GM23338 (cell line): ENCODE results near the gene LTB4R. TPM values are rescaled to one million over a fixed set of nuclear protein-coding genes. Genes with fewer than 3 reads are reported as not detected.

ENCODE experiments used
- ATAC-seq: fragments of 200-7000 bp; cut with Tn5 transposase; 3 replicates; pipeline ENCODE4 v1.9.1; 2020
- DNase-seq: peaks from one replicate; pipeline ENCODE4 v3.0.0-alpha.2; 2015; ENCODE audit warnings: low spot score
- H2AFZ ChIP-seq: fragments of 200-600 bp; sonication (generic); 2 replicates; pipeline ENCODE4 v1.8.0; 2016; ENCODE audit warnings: antibody characterized with exemption, mild to moderate bottlenecking, moderate library complexity
- H3F3A ChIP-seq: fragments of 200-600 bp; sonication (generic); replicated peaks from 2 replicates; pipeline ENCODE4 v1.8.0; 2017; ENCODE audit warnings: antibody characterized with exemption, mixed run types, low read depth
- H3K27ac ChIP-seq: fragments of 200-600 bp; sonication (generic); 2 replicates; pipeline ENCODE4 v1.6.1; 2016; ENCODE audit warnings: low read depth
- H3K27me3 ChIP-seq: fragments of 200-600 bp; sonication (generic); 2 replicates; pipeline ENCODE4 v1.8.0; 2016; ENCODE audit warnings: mild to moderate bottlenecking, mixed run types, moderate library complexity; ENCODE audit not compliant: insufficient read depth
- H3K36me3 ChIP-seq: fragments of 200-600 bp; sonication (generic); 2 replicates; pipeline ENCODE4 v1.8.0; 2016; ENCODE audit warnings: mild to moderate bottlenecking; ENCODE audit not compliant: insufficient read depth
- H3K4me1 ChIP-seq: fragments of 200-600 bp; sonication (generic); 2 replicates; pipeline ENCODE4 v1.8.0; 2016; ENCODE audit warnings: mild to moderate bottlenecking, moderate library complexity; ENCODE audit not compliant: insufficient read depth
- H3K4me2 ChIP-seq: fragments of 200-600 bp; sonication (generic); 2 replicates; pipeline ENCODE4 v1.7.1; 2017; ENCODE audit warnings: mixed run types
- H3K4me3 ChIP-seq: fragments of 200-600 bp; sonication (generic); 2 replicates; pipeline ENCODE4 v1.6.1; 2016; ENCODE audit warnings: mixed run types
- H3K79me2 ChIP-seq: fragments of 200-600 bp; sonication (generic); replicated peaks from 2 replicates; pipeline ENCODE4 v1.8.0; 2017; ENCODE audit warnings: mild to moderate bottlenecking; ENCODE audit not compliant: insufficient read depth
- H3K9me2 ChIP-seq: fragments of 200-600 bp; sonication (generic); 2 replicates; pipeline ENCODE4 v1.8.0; 2017; ENCODE audit not compliant: insufficient read depth
- H4K20me1 ChIP-seq: fragments of 200-600 bp; sonication (generic); replicated peaks from 2 replicates; pipeline ENCODE4 v1.8.0; 2017; ENCODE audit warnings: mild to moderate bottlenecking; ENCODE audit not compliant: insufficient read depth
- H3K27ac Mint-ChIP-seq: 2 replicates; pipeline ENCODE4 v1.8.0; 2020; ENCODE audit warnings: inconsistent platforms, mild to moderate bottlenecking, moderate library complexity, mixed read lengths
- H3K27me3 Mint-ChIP-seq: 3 replicates; pipeline ENCODE4 v1.8.0; 2022; ENCODE audit warnings: low read depth, mild to moderate bottlenecking, moderate library complexity, mixed read lengths, inconsistent platforms; ENCODE audit not compliant: insufficient read depth, poor library complexity
- H3K36me3 Mint-ChIP-seq: 3 replicates; pipeline ENCODE4 v1.8.0; 2021; ENCODE audit warnings: low read depth, mild to moderate bottlenecking, inconsistent platforms, moderate library complexity, mixed read lengths
- H3K4me1 Mint-ChIP-seq: 3 replicates; pipeline ENCODE4 v1.8.0; 2020; ENCODE audit warnings: mild to moderate bottlenecking, inconsistent platforms, mixed read lengths
- H3K4me3 Mint-ChIP-seq: 3 replicates; pipeline ENCODE4 v1.8.0; 2021; ENCODE audit warnings: moderate library complexity, mild to moderate bottlenecking, inconsistent platforms, mixed read lengths
- H3K9me3 Mint-ChIP-seq: 3 replicates; pipeline ENCODE4 v1.8.0; 2020; ENCODE audit warnings: moderate library complexity, mild to moderate bottlenecking, inconsistent platforms, mixed read lengths
- CREB1 ChIP-seq: fragments of 250-450 bp; sonication (Bioruptor Pico); IDR thresholded peaks from 2 replicates; pipeline ENCODE4 v1.5.0; 2020; ENCODE audit warnings: low read depth, mild to moderate bottlenecking, moderate library complexity
- EZH2 ChIP-seq: fragments of 200-600 bp; sonication (generic); IDR thresholded peaks from one replicate; pipeline ENCODE4 v1.8.0; 2017; ENCODE audit warnings: antibody characterized with exemption, mild to moderate bottlenecking, low read depth; ENCODE audit not compliant: unreplicated experiment
- EZH2phosphoT487 ChIP-seq: fragments of 200-600 bp; sonication (generic); IDR thresholded peaks from one replicate; pipeline ENCODE4 v1.8.1; 2018; ENCODE audit warnings: antibody characterized with exemption; ENCODE audit not compliant: unreplicated experiment
- JUNB ChIP-seq: IDR thresholded peaks from one replicate; pipeline ENCODE4 v1.6.1; 2016; ENCODE audit warnings: antibody characterized with exemption; ENCODE audit not compliant: unreplicated experiment
- NANOG ChIP-seq: IDR thresholded peaks from 2 replicates; pipeline ENCODE4 v1.6.1; 2016; ENCODE audit warnings: antibody characterized with exemption, borderline replicate concordance
- POLR2AphosphoS5 ChIP-seq: IDR thresholded peaks from 2 replicates; pipeline ENCODE4 v1.6.1; 2016; ENCODE audit warnings: antibody characterized with exemption, low read depth
- STAT1 ChIP-seq: IDR thresholded peaks from one replicate; pipeline ENCODE4 v1.6.1; 2016; ENCODE audit warnings: antibody characterized with exemption; ENCODE audit not compliant: unreplicated experiment
- ZNF114 ChIP-seq: fragments of 250-450 bp; sonication (Bioruptor Pico); IDR thresholded peaks from 2 replicates; pipeline ENCODE4 v1.5.0; 2020; ENCODE audit warnings: mild to moderate bottlenecking, moderate library complexity
- ZNF331 ChIP-seq: fragments of 250-450 bp; sonication (Bioruptor Pico); IDR thresholded peaks from 2 replicates; pipeline ENCODE4 v1.5.0; 2020; ENCODE audit warnings: low read depth, mild to moderate bottlenecking, moderate library complexity
- polyA plus RNA-seq: library from polyadenylated mRNA; unstranded; fragments of >200 nt; fragmentation: Nextera tagmentation; extraction: Ambion mirVana; gene quantifications from 2 replicates; pipeline ENCODE4 v1.2.1, GENCODE V29; 2016
- total RNA-seq: library from RNA; depleted of rRNA; stranded (reverse); fragments of >200 nt; shearing (Covaris generic); gene quantifications from 2 replicates; pipeline ENCODE4 v1.2.3, GENCODE V29; 2014
- TF ChIP-seq, protein P1 (sequence below): fragments of 250-450 bp; sonication (Bioruptor Pico); IDR thresholded peaks from 2 replicates; pipeline ENCODE4 v1.5.0; 2020; ENCODE audit warnings: mild to moderate bottlenecking, moderate library complexity
- TF ChIP-seq, protein P2 (sequence below): IDR thresholded peaks from one replicate; pipeline ENCODE4 v1.6.1; 2018; ENCODE audit warnings: antibody characterized with exemption; ENCODE audit not compliant: unreplicated experiment
- TF ChIP-seq, protein P3 (sequence below): IDR thresholded peaks from 2 replicates; pipeline ENCODE4 v1.6.1; 2016; ENCODE audit warnings: antibody characterized with exemption
- TF ChIP-seq, protein P4 (sequence below), 2 experiments: fragments of 200-600 bp in 1 of 2; sonication (generic) in 1 of 2; conservative IDR thresholded peaks; 2 replicates each; pipeline versions ENCODE4 v1.5.1 to v1.6.1; 2016 to 2017; ENCODE audit warnings: antibody characterized with exemption in 2 of 2, low read depth in 2 of 2, mild to moderate bottlenecking in 2 of 2, moderate library complexity in 1 of 2

The LTB4R gene
- total and polyA plus RNA-seq, 2 experiments from 2014 or later = 2.1 to 4.7 TPM

DNA sequence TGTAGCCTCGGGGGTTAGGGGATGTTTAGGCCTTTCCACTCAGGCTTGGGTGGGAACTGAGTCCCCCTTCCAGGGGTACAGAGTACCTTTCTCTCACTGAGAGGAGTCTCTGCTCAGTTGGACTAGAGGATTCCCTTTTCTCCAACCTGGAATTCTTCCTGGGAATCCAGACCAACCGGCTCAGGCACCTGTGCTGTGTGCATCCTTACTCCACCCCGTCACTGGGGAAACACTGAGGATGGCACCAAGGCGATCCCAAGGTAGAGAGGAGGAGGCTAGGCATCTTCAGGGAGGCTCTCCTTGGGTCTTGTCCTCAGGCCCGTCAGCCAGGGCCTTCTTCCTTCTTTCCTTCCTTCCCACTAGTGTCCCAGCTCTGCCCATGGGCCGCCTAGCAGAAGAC is 47.5 kb upstream of the LTB4R start:
- ATAC-seq (no peak), DNase-seq (no peak)
- TF ChIP-seq ZNF114 (CRISPR knock-in tag) (no peak), NANOG (no peak), CREB1 (CRISPR knock-in tag) (no peak), JUNB (no peak), POLR2AphosphoS5 (no peak), EZH2phosphoT487 (no peak), ZNF331 (CRISPR knock-in tag) (no peak), EZH2 (no peak), STAT1 (no peak)
- TF ChIP-seq, protein P1, sequence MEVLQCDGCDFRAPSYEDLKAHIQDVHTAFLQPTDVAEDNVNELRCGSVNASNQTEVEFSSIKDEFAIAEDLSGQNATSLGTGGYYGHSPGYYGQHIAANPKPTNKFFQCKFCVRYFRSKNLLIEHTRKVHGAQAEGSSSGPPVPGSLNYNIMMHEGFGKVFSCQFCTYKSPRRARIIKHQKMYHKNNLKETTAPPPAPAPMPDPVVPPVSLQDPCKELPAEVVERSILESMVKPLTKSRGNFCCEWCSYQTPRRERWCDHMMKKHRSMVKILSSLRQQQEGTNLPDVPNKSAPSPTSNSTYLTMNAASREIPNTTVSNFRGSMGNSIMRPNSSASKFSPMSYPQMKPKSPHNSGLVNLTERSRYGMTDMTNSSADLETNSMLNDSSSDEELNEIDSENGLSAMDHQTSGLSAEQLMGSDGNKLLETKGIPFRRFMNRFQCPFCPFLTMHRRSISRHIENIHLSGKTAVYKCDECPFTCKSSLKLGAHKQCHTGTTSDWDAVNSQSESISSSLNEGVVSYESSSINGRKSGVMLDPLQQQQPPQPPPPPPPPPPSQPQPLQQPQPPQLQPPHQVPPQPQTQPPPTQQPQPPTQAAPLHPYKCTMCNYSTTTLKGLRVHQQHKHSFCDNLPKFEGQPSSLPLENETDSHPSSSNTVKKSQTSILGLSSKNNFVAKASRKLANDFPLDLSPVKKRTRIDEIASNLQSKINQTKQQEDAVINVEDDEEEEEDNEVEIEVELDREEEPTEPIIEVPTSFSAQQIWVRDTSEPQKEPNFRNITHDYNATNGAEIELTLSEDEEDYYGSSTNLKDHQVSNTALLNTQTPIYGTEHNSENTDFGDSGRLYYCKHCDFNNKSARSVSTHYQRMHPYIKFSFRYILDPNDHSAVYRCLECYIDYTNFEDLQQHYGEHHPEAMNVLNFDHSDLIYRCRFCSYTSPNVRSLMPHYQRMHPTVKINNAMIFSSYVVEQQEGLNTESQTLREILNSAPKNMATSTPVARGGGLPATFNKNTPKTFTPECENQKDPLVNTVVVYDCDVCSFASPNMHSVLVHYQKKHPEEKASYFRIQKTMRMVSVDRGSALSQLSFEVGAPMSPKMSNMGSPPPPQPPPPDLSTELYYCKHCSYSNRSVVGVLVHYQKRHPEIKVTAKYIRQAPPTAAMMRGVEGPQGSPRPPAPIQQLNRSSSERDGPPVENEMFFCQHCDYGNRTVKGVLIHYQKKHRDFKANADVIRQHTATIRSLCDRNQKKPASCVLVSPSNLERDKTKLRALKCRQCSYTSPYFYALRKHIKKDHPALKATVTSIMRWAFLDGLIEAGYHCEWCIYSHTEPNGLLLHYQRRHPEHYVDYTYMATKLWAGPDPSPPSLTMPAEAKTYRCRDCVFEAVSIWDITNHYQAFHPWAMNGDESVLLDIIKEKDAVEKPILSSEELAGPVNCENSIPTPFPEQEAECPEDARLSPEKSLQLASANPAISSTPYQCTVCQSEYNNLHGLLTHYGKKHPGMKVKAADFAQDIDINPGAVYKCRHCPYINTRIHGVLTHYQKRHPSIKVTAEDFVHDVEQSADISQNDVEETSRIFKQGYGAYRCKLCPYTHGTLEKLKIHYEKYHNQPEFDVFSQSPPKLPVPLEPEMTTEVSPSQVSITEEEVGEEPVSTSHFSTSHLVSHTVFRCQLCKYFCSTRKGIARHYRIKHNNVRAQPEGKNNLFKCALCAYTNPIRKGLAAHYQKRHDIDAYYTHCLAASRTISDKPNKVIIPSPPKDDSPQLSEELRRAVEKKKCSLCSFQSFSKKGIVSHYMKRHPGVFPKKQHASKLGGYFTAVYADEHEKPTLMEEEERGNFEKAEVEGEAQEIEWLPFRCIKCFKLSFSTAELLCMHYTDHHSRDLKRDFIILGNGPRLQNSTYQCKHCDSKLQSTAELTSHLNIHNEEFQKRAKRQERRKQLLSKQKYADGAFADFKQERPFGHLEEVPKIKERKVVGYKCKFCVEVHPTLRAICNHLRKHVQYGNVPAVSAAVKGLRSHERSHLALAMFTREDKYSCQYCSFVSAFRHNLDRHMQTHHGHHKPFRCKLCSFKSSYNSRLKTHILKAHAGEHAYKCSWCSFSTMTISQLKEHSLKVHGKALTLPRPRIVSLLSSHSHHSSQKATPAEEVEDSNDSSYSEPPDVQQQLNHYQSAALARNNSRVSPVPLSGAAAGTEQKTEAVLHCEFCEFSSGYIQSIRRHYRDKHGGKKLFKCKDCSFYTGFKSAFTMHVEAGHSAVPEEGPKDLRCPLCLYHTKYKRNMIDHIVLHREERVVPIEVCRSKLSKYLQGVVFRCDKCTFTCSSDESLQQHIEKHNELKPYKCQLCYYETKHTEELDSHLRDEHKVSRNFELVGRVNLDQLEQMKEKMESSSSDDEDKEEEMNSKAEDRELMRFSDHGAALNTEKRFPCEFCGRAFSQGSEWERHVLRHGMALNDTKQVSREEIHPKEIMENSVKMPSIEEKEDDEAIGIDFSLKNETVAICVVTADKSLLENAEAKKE (CRISPR knock-in tag) = no peak
- TF ChIP-seq, protein P2, sequence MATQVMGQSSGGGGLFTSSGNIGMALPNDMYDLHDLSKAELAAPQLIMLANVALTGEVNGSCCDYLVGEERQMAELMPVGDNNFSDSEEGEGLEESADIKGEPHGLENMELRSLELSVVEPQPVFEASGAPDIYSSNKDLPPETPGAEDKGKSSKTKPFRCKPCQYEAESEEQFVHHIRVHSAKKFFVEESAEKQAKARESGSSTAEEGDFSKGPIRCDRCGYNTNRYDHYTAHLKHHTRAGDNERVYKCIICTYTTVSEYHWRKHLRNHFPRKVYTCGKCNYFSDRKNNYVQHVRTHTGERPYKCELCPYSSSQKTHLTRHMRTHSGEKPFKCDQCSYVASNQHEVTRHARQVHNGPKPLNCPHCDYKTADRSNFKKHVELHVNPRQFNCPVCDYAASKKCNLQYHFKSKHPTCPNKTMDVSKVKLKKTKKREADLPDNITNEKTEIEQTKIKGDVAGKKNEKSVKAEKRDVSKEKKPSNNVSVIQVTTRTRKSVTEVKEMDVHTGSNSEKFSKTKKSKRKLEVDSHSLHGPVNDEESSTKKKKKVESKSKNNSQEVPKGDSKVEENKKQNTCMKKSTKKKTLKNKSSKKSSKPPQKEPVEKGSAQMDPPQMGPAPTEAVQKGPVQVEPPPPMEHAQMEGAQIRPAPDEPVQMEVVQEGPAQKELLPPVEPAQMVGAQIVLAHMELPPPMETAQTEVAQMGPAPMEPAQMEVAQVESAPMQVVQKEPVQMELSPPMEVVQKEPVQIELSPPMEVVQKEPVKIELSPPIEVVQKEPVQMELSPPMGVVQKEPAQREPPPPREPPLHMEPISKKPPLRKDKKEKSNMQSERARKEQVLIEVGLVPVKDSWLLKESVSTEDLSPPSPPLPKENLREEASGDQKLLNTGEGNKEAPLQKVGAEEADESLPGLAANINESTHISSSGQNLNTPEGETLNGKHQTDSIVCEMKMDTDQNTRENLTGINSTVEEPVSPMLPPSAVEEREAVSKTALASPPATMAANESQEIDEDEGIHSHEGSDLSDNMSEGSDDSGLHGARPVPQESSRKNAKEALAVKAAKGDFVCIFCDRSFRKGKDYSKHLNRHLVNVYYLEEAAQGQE = no peak
- TF ChIP-seq, protein P3, sequence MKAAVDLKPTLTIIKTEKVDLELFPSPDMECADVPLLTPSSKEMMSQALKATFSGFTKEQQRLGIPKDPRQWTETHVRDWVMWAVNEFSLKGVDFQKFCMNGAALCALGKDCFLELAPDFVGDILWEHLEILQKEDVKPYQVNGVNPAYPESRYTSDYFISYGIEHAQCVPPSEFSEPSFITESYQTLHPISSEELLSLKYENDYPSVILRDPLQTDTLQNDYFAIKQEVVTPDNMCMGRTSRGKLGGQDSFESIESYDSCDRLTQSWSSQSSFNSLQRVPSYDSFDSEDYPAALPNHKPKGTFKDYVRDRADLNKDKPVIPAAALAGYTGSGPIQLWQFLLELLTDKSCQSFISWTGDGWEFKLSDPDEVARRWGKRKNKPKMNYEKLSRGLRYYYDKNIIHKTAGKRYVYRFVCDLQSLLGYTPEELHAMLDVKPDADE = no peak
- TF ChIP-seq, protein P4, sequence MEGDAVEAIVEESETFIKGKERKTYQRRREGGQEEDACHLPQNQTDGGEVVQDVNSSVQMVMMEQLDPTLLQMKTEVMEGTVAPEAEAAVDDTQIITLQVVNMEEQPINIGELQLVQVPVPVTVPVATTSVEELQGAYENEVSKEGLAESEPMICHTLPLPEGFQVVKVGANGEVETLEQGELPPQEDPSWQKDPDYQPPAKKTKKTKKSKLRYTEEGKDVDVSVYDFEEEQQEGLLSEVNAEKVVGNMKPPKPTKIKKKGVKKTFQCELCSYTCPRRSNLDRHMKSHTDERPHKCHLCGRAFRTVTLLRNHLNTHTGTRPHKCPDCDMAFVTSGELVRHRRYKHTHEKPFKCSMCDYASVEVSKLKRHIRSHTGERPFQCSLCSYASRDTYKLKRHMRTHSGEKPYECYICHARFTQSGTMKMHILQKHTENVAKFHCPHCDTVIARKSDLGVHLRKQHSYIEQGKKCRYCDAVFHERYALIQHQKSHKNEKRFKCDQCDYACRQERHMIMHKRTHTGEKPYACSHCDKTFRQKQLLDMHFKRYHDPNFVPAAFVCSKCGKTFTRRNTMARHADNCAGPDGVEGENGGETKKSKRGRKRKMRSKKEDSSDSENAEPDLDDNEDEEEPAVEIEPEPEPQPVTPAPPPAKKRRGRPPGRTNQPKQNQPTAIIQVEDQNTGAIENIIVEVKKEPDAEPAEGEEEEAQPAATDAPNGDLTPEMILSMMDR (conservative IDR thresholded peaks at IDR 0.05; ENCODE audit: low read depth in 2 of 2) = no peak
- Mint-ChIP-seq H3K4me1 (peaks cover 6% of the 10 kb centered on the region), H3K4me3 (no peak overlapping the region), H3K27ac (no peak overlapping the region), H3K36me3 (peaks cover 6% of the 10 kb centered on the region; the same call in 2 of the 3 replicates), H3K9me3 (no peaks in the 10 kb centered on the region), H3K27me3 (peaks cover 11% of the 10 kb centered on the region)
- Histone ChIP-seq H3K27me3 (no peaks in the 10 kb centered on the region), H3K79me2 (no peaks in the 10 kb centered on the region), H3F3A (no peaks in the 10 kb centered on the region), H3K9me2 (no peaks in the 10 kb centered on the region), H2AFZ (no peak overlapping the region), H3K4me1 (no peaks in the 10 kb centered on the region), H3K4me3 (no peak overlapping the region), H3K4me2 (no peak overlapping the region), H4K20me1 (no peaks in the 10 kb centered on the region), H3K36me3 (no peaks in the 10 kb centered on the region), H3K27ac (no peak overlapping the region)
